GM18499 (cell line): Measurements from ENCODE around the gene MYO3A.

Source experiments
- ATAC-seq: cut with Tn5 transposase; IDR thresholded peaks from one replicate; pipeline ENCODE4 v1.9.1; 2021; ENCODE audit warnings: moderate number of reproducible peaks; ENCODE audit not compliant: insufficient read depth, unreplicated experiment

MYO3A gene, protein sequence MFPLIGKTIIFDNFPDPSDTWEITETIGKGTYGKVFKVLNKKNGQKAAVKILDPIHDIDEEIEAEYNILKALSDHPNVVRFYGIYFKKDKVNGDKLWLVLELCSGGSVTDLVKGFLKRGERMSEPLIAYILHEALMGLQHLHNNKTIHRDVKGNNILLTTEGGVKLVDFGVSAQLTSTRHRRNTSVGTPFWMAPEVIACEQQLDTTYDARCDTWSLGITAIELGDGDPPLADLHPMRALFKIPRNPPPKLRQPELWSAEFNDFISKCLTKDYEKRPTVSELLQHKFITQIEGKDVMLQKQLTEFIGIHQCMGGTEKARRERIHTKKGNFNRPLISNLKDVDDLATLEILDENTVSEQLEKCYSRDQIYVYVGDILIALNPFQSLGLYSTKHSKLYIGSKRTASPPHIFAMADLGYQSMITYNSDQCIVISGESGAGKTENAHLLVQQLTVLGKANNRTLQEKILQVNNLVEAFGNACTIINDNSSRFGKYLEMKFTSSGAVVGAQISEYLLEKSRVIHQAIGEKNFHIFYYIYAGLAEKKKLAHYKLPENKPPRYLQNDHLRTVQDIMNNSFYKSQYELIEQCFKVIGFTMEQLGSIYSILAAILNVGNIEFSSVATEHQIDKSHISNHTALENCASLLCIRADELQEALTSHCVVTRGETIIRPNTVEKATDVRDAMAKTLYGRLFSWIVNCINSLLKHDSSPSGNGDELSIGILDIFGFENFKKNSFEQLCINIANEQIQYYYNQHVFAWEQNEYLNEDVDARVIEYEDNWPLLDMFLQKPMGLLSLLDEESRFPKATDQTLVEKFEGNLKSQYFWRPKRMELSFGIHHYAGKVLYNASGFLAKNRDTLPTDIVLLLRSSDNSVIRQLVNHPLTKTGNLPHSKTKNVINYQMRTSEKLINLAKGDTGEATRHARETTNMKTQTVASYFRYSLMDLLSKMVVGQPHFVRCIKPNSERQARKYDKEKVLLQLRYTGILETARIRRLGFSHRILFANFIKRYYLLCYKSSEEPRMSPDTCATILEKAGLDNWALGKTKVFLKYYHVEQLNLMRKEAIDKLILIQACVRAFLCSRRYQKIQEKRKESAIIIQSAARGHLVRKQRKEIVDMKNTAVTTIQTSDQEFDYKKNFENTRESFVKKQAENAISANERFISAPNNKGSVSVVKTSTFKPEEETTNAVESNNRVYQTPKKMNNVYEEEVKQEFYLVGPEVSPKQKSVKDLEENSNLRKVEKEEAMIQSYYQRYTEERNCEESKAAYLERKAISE (N-terminal part only)

DNA sequence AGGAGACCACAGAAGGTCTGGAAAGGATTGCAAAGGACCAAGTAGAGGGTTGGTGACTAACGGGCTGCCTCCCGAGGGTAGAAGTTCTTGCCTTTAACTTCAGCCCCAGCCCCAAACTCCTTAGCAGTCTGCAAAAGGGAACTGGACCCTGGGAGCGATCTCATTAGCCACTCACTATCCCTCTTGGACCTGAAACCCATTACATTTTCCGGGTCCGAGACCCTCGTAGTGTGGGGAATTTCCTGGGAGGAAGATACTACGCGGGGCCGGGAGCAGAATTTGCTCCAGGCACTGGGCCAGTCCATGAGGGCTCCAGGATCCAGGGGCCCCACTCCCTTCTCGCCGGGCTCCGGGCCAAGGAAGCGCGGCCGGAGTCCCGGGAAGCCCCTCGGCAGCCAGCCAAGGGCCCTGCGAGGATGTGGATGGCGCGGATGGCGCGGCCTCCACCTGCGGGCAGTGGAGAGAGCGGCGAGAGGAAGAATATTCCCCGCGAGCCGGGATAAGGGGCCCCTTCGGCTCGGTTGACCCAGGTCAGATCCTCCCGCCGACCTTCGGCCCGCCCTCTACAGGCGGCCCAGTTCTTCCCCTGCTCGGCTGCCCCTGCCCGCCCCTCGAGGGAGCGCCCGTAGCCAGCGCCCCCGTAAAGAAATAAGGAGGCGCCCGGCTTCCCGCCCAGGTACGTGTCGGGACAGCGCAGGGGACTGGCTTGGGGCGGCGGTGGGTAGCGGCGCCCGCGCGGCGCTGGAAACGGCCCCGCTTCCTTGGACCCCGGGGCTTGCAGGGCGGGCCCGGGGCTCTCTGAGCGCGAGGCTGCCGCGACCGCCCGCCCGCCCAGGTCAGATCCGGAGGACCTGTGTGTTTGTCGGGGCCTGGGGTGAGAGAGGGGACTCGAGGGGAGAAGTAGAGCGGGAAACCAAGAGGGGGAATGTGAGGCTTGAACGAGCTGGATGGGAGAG, at the start of gene MYO3A:
TSS of gene MYO3A (plus strand) at position 577 of the 956 bp plus-strand sequence. CDS start 17,882 bp downstream, outside the sequence.
- no peak for ATAC-seq

DNA sequence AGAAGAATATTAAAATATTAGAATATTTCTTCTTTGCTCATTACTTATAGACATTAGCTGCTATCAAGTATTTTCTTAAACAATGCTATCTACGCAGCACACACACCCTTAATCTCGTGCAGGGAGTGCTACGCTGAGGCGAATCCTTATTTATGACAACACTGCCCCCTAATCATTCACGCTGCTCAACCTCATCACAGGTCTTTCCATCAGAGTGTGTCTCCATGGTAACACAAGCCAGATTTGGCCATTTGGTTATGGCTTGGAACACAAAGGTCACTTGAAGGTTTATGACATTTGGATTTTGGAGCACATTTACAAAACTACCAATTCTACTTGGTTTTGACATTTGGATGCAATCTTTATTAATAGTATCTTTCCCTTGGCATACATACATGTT, 45.4 kb upstream of the MYO3A start:
- no peak for ATAC-seq

DNA sequence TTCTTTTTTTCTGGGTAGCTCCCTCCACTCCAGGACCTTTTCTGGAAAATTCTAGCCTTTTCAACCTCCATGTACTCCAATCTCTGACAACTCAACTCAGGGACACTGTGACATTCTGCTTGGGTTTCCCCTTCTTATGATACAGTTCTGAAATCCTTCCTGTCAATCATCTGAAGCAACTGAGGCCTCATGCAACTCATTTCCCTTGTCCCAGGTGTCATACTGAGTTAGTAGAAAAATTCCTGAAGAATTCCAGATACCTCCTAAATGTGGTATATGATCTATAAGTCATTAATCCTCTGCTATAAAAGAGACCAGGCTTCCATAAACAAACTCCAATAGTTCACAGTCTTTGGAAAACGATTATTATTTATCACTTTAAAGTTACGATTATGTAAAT, 43.0 kb upstream of the MYO3A start:
- ATAC-seq = no peak

DNA sequence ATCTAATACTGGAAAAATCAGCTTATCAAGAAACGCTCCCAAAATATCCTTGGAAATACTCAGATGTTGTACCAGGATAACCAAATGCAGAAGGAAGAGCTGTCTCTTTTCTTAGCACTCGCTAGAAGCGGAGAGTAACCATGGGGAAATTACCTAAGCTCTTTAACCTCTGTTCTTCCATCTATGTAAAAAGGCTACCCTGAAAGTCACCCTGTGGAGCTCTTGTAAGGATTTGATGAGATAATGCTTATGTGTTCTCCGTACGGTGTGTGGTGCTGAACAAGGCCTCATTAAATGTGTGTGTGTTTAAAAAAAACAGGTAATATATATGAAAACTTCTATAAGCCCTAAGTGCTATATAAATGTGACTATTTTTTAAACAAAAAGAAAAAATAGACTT, 38.2 kb upstream of the MYO3A start:
- no peak for ATAC-seq

DNA sequence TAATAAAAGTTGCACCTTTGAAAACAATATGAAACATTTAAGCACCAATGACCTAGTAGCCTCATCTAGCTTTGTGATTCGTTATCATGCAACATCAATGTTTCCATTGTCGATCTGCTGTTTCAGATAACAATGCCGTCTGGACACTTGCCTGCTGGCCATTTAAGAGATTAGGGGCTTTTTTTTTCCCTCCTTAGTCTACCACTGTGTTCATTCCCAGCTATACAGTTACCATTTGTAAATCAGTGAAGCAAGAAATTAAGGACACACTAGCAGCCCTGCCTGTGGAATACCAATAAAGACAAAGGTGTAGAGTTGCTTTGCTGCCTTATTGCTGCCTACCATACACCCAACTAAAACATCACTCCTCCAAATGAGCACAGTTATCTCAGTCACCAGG, 37.6 kb upstream of the MYO3A start:
- no peak for ATAC-seq

DNA sequence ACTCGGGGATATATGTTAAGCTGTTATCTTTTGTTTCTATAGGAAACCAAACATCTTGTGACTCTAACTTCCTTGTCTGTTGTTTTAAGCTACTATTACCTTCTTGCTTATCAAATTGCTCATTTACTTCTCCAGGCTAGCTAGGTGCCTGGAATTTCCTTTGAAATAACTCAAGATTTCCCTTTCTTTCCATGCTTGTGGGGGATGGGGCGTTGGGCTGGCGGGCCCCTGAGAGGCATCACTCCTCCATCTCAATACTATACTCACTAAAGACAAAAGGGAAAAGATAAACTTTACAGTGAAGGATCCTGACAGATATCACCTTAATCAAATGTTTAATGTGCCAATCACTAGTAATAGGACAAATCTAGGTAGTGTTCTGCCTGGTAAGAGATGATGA, 34.7 kb upstream of the MYO3A start:
- no peak for ATAC-seq

DNA sequence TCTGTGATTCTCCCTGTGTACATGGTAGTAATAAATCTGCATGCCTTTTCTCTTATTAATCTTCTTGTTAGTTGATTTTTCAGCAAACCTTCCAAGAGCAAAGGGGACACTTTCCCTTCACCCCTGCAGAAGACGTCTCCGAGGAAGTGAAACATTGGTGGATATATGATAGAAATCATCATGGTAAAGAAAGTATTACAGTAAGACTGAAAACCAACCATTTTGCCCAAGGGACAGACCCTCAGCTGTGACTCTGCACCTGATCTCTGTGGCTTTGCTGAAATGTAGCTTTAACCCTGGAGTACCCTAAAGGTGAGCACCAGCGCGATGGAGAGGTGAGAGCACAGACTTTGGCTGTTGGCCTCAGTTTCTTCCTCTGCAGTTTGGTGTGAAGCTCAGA, 32.8 kb upstream of the MYO3A start:
- peak; percentile 59 for ATAC-seq

DNA sequence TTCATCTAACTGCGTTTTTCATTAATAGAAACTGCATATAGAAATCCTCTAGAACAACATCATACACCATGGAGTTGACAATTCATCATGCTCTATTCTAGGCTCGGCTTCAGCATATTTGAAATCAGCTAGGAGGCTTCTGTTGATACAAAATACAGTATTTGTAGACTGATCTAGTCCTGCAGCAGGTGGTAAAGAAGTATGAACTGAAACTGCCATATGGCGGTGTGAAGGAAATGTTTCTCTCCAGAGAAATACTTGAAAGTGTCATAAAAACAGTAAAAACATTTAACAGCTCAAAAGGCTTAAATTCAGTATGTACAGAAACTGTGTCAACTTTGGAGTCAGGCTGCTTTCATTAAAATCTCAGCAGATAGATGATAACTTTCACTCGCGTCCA, 32.0 kb upstream of the MYO3A start:
- ATAC-seq = peak; percentile 72

DNA sequence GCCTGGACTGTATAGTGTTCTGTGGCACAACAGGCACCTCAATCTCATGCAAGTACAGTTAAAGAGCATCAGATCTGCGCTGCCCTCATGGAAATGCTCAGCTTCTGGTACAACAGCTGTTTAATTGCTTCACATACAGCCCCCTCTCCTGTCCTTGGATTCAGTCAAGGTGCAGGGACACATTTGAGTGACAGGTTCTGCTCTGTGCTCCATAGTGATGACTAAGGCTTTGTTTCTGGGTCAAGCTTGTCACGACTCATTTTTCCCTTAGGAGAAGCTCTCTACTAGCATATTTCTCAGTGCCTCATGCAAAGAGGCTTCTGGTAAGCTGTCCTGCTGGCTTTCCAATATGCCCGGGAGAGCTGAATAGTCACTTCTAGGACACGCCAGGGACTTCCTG, 26.8 kb upstream of the MYO3A start:
- ATAC-seq = no peak

DNA sequence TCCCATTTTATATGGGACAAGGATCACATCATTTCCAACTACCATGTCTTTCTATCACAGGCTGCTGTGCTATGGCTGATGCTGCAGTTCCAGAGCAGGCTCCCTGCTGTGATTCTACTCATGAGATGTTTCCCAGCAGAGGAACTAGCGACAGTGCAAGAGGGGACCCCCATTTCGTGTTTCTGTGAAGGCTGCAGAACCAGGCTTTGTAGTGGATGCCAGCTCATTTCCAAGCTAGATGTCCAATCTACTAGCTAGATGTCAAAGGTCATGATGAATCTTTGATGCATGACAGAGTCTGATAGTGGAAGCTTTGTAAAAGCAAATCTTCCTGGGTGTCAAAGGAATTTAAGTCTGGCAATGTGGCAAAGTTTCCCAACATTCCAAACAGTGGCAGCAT, 21.2 kb upstream of the MYO3A start:
- ATAC-seq = no peak

DNA sequence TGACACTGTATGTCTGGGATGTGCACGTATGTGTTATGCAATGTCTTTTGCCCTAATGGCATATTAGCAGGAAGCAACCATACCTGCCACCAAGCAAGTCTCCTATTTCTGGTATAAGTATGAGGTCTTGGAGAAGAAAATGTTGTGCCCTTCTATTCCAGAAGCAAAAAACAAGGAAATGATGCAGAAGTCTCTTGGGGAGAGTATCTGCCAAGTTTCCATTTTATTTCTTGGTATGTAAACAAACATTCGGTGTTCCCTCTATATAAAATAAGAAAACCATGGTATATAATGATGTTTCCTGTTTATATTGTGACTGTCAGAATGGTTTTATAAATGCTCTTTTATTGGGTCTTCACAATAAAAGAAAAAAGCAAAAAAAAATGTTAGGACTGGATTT, 19.3 kb upstream of the MYO3A start:
- ATAC-seq = no peak

DNA sequence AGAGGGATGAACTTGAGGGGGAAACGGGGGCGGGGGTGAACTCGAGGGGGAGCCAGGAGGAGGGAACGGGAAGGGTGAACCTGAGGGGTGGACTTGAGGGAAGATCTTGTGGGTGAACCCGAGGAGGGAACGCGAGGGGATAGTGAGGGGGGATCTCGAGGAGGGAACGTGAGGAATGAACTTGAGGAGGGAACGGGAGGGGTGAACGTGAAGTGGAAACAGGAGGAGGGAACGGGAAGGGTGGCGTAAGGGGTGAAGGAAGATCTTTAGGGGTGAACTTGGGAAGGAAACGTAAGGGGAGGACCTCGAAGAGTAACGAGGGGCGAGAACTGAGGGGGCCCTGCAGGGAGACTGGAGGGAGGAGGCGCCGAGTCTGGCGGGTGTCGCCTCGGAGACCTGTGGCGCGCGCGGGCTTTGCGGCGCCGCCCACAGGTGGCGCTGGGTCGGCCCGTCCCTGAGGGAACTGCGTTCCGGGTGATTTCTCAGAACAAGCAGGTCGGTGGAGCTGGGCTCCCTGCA, 651 bp downstream of the MYO3A start:
- no peak for ATAC-seq

DNA sequence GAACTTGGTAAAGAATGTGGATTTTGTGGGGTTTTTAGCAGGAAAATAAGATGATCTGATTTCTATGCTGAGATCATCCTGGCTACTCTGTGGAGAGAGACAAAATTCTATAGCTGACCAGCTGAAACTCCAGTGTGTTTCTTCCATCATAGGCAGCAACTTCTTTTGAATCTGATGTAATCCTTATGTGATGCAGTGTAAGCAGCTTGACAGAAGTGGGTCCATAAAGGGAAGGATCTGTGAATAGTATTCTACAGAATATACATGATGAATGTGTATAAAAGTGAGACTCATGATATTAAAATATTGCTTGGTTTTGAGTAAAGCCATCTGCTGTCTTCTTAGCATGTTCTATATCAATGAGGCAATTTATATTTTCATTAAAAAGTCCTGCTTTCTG, 4.4 kb downstream of the MYO3A start:
- no peak for ATAC-seq

DNA sequence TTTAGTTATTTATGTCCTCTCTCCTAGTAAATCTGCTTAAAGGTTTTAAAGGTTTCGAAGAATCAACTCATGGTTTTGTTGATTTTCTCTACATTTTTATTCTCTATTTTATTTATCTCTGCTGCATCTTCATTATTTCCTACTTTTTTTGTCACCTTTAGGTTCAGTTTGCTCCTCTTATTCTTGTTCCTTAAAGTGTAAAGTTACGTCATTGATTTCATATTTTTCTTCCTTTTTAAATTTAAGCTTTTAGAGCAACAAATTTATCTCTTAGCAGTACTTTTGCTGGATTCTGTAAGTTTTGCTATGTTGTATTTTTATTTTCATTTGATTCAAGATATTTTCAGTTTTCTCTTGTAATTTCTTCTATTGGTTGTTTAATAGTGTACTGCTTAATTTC, 10.7 kb downstream of the MYO3A start:
- ATAC-seq = no peak

DNA sequence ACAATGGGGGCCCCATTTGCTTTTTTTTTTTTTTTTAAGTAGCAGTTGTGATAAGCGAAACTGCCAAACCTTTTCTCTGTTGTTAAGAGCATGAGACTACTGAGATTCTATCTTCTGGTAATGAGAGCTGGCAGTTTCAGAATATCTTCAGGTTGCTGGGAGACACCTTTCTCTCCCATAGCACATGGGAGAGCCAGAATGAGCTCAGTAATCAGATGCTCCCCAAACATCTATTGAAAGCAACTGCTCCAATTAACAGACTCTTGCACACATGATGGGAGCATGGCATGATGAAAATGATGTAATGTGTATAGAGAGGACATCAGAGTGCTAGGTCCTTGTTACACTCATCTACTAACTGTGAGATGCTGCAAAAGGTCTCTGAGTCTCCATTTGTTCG, 18.8 kb downstream of the MYO3A start:
- ATAC-seq = peak; percentile 70

DNA sequence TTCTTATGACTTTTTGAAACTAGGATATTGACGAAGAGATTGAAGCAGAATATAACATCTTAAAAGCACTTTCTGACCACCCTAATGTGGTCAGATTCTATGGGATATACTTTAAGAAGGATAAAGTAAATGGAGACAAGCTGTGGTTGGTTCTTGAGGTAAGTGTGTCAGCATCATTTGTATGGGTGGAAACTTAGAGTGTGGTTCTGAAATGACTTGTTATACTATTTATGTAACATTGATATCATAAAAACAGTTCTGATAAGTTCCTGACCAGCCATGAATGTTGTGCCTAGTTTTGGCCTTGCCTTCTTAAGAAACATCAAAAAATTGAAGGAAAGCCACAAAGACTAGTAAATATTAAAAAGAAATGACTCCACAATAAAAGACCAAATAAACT, 20.8 kb downstream of the MYO3A start:
- ATAC-seq = no peak

DNA sequence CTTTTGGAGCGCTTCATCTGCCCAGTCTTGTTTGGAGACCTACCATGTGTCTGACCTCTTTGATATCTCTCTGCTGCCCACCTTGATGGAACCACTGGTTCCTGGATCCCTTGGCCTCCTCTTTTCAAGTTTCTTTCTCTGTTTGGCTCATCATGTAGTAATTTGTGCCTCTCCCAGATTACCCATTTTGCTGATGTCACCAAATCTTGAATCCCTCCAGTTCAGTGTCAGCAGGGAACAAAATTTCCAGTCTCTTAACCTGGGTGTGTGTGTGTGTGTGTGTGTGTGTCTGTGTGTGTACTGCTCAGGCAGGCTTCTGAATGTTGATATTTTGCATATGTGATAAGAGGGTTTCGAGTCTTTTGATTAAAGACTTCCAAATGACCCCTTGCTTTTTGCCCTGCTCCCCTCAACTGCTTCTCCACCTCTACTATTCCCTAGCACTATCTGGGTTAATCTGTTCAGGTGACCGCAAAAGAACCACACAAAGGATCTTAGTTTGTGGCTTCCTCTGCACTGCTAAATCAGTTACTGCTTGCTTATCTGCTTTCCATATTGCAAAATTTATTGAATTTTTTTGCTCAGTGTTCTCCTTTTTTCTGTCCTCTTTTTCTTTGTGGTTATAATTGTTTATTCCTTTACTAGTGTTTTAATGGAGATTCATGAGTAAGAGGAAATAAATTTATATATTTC, 25.7 kb downstream of the MYO3A start:
- no peak for ATAC-seq

DNA sequence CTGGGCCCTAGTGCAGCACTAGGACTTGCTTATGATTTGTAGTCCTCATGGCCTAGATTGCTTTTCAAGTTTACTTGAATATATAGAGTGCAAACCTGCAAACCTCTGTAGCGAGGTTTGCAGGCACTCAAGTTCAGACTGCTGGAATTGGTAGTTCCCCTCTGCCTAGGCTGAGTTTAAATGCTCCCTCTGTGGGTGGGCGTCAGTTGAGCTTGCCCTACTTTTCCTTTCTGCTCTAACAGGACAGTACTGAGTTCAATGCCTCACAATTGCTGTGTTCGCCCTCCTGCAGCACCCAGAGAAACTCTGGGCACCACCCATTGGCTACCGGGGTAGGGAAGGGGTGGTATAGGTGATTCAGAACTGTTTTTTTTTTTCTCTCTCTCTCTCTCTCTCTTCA, 31.6 kb downstream of the MYO3A start:
- no peak for ATAC-seq

DNA sequence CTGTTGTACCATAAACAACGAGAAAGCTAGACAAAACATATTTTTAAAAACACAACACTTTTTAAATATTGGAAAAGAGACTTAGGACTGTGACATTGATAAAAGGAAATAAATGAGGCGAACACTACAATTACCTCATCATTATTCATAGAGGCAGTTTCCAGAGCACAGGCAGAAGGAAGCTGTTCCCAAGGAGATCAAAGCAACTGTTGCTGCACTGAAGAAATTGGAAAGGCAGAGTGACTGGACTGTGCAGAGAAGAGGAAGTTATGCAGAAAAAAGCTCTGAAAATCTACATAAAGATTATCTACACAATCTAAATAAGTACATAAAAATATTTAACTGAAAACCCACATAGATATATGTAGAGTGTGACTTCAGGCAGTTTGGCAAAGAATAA, 32.8 kb downstream of the MYO3A start:
- ATAC-seq = no peak
